Eye (tissue), 1 donor: ENCODE data around the gene PYCR2.
A peak's percentile ranks its signal among the peaks of the same experiment; 100 is the strongest.
"Not testable (repeated sequence)": the region's sequence is repeated elsewhere in the genome, so short reads cannot be mapped to it uniquely, and the experiment has no call there.

Experiments
- DNase-seq: peaks from one replicate; pipeline ENCODE4 v3.0.0-alpha.2; 2015

Gene PYCR2

GRCh38 chr1:225888898-225889601 lies 35.0 kb downstream of the PYCR2 start, which contains the start of gene LEFTY1:
TSS of gene LEFTY1 (minus strand) at chr1:225889146. CDS start at chr1:225889066, 80 bp downstream.
- peak; percentile 67 for DNase-seq

GRCh38 chr1:225888289-225888897 lies 35.7 kb downstream of the PYCR2 start:
- no peak for DNase-seq

DNA sequence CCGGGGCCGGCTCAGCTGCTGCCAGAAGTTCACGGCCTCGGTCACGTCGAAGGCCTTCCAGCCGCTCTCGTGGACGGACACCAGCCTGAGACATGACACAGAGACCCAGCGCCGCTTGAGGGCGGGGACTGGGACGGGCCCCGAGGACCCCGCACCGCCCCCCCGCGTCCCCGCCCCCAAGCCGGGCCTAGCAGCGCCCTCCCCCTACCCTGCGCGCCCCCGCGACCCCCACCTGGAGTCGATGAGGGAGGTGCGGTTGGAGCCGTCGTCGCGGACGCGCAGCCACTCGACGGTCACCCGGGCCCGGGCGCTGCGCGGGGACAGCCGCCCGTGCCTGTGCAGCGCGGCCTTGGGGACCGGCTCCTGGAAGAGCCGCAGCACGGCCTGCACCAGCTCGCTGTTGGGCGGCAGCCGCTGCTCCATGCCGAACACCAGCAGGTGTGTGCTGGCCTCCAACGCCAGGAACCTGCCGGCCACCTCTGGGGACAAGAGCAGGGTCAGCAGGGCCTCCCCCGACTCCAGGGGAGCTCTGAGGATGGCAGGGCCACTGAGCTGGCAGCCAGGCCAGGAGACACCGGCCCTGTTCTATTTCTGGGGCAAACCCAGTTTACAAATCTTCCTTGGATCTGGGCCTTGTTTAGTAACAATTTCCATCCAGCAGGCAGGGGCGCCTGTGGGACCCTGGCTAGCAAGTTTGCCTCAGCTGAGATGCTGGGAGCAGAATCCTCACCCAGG lies 36.3 kb downstream of the PYCR2 start:
- not testable (repeated sequence) for DNase-seq

DNA sequence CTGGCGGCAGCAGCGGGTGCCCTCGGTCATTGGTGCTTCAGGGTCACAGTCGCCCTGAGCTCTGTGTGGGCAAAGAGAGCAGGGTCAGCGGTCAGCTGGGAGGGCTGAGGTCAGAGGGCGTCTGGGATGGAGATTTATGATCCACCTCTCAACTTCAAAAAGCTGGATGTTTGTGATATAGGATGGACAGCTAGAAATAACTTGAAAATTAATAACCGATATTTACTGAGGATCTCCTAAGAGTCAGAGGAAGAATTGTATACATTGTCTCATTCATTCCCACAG lies 37.1 kb downstream of the PYCR2 start:
- no peak for DNase-seq

DNA sequence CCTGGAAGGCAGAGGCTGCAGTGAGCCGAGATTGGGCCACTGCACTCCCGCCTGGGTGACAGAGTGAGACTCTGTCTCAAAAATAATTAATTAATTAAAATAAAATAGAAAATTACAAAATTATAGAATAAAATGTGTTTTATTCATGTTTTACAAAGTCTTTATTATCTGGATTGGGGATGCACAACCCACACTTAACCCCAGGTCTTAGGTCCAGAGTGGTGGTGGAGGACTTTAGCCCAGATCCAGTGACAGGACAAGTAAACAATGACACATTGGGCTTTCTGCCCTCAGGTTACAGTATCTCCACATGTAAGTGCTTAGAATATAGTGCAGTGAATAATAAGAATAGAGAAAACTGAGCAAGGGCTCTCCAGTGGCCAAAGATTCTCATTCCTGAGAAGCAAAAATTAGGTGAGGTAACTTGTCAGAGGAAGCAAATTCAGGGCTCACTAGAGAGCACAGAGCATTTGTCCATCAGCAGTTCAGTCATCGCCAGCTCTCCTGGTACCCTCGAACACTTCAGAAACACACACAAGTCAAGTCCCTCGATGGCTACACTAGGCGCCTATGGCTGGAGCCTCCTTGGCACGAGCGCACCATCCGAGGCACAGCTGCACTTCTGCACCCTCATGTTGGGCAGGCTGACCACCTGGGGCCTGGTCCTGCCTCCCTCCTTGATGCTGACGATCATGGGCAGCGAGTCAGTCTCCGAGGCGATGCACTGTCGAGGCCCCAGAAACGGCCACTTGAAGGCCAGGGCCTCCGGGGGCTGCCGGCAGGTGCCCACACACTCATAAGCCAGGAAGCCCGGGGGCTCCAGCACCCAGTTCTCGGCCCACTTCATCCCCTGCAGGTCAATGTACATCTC lies 37.7 kb downstream of the PYCR2 start:
- DNase-seq, result no peak

- no peak for DNase-seq
These were observed 38.7 kb downstream of the PYCR2 start for GRCh38 chr1:225885336-225885735.

DNA sequence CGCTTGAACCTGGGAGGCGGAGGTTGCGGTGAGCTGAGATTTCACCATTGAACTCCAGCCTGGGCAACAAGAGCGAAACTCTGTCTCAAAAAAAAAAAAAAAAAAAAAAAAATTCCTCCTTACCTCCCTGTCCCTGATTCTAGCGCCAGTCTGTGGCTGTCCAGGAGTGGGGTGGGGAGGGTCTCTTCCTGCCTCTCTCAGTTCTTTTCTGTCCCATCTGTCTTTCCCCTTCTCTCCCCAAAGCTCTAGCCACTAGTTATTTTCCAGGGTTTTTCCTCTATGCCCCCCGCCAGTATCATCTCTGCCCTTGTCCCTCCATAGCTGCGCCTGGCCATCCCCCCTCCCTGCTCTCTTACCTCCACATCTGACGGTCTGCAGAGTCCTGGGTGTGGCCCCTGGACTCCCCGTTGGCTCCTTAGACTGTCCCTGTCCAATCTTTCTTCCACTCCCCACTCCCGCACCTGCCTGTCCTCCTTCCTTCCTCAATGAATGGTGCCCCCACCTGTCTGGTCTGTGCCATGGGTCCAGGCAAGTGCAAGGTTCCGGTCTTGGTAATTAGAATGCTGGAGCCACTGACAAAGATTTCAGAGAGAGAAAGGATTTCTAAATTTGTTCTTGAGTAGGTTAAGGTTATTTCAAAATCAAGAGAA lies 40.3 kb downstream of the PYCR2 start:
- DNase-seq, result no peak

DNA sequence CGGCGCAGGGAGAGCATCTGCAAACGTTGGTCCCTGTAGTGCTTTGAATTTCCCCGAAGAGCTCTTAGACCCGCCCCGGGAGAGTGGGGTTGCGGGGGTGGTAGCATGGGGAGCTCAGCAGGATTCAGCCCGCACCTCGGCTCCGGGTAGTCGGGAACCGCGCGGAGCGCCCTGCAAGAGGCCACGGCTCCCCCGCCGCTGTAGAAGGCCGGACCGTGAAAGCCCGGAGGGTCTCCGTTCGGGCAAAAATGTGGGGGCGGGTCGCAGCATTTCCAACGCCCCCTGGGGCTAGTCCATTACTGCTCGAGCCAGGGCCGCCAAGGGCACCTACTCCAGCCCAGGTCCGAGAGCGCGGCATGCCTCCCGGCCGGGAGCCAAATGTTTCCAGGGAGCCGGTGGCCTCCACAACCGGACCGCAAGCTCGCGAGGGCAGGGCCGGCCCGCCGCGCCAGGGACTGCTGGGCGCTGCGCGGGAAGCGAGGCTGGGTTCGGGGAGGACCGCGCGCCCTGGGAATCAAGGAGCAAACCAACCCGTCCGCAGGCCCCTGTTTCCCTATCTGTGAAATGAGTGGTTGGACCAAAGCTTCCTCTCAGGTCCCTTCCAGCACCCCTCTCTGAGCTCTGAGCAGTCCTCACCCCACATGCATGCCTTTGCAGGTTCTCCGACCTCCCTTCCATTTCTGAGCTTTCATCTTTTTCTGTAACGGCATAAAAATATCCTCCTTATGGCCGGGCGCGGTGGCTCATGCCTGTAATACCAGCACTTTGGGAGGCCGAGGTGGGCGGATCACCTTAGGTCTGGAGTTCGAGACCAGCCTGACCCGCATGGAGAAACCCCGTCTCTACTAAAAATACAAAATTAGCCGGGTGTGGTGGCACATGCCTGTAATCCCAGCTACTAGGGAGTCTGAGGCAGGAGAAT lies 41.1 kb downstream of the PYCR2 start:
- DNase-seq, result peak; percentile 72

DNA sequence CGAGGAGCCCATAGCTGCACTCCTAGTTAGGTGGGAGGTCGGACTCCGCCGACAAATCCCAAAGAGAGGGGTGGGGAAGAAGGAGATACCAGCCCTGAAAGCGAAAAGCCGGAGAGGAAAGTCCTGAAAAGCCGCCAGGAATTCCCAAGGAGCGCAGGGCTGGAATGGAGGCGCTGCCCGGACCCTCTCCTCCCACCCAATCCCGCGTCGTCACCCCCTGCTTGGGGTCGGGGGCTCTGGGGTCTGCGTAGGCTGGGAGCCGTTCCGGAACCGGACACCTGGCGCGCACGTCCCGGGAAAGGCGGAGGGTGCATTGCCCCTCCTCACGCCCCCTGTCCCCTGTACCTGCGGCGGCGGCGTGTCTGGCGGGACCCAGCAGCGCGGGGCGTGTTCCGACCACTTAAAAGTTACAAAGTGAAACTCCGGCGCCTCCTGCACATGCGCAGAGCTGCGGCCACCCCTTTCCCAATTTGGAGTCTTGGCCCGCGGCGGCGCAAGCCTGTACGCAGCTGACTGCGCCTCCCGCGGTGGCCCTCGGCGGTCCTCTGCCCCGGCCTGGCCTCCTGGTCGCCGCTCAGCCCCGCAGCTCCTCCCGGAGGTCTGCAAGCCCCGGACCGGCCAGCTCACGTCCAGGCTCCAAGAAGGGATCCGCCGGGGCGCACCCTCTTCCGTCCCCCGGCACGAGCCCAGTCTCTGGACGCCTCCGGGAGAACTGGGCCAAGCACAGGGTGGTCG lies 41.9 kb downstream of the PYCR2 start, which contains the start of gene TMEM63A:
TMEM63A (minus strand) TSS at position 422 of the 735 bp plus-strand sequence. CDS start 4,800 bp downstream, outside the sequence.
- peak; percentile 89 for DNase-seq

- peak; percentile 32 for DNase-seq
These were observed 42.7 kb downstream of the PYCR2 start for GRCh38 chr1:225881081-225881958.

- DNase-seq, result no peak
These were observed 43.4 kb downstream of the PYCR2 start for GRCh38 chr1:225880636-225881035.

GRCh38 chr1:225880222-225880588 lies 43.8 kb downstream of the PYCR2 start:
- no peak for DNase-seq

DNA sequence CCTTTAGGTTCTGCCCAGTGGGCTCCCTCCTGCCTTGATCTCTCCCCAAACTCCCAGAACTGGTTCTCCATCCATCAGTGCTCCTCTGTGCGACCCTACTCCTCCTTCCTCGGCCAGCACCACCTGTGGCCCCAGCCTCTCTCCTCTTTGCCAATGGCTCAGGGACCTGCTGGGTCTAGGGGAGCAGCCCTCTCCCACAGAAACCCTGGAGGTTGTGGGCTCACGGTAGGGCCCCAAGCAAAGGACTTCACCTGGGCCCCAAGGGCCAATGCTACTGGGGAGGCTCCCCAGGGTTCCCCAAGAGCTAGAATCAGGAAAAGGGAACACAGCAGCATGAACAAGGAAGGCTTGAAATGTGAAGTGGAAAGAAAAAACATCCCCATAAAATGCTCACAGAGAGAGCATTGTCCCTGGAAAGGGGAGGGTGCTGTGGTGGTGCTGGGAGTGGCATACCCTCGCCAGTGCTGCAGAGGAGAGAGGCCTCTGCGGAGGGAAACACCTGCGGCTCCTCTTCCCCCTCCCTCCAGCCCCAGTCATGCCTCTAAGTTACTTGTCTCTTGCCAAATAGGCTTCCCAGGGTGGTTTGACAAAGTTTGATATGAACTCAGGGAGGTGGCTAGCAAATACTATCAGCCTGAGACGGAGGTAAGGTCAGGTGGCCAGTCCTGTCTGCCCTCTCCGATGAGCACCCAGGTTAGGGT lies 44.4 kb downstream of the PYCR2 start:
- no peak for DNase-seq

DNA sequence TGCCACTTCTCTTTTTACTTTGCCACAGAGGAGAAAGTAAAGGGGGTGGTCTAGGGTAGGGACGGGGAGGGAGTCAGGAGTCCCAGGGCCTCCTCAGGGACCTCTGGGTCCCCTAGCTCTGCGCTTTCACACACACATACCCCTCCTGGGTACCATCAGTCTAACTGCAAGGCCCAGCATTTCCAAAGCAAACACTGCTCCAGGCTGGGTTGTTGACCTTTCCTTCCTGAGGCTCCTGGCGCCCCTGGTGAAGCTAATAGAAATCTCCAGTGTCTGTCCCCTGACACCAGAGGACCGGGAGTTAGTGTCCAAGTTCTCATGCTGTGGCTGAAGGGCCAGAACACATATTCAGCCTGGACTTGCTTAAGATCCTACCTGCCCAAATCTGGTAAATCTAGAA lies 45.8 kb downstream of the PYCR2 start:
- DNase-seq, result no peak

DNA sequence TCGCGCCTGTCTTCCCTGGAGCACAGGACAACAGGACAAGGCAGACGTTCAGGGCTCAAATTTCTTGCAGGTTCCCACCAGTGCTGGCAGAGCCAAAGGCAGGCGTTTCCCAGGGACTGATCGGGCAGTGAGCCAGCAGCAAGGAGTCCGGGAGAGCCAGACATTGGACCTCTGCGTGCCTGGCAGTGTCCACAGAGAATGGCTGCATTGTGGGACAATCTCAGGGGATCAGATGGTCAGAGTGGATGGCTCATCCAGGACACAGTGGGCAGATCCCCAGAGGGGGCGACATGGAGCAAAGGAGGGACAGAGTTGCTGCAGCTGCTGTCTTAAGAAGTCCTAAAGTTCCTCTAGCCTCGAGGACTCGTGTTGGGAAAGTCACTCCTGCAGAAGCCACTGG lies 46.5 kb downstream of the PYCR2 start:
- DNase-seq, result peak; percentile 74

GRCh38 chr1:225876900-225877510 lies 47.0 kb downstream of the PYCR2 start:
- DNase-seq, result no peak

DNA sequence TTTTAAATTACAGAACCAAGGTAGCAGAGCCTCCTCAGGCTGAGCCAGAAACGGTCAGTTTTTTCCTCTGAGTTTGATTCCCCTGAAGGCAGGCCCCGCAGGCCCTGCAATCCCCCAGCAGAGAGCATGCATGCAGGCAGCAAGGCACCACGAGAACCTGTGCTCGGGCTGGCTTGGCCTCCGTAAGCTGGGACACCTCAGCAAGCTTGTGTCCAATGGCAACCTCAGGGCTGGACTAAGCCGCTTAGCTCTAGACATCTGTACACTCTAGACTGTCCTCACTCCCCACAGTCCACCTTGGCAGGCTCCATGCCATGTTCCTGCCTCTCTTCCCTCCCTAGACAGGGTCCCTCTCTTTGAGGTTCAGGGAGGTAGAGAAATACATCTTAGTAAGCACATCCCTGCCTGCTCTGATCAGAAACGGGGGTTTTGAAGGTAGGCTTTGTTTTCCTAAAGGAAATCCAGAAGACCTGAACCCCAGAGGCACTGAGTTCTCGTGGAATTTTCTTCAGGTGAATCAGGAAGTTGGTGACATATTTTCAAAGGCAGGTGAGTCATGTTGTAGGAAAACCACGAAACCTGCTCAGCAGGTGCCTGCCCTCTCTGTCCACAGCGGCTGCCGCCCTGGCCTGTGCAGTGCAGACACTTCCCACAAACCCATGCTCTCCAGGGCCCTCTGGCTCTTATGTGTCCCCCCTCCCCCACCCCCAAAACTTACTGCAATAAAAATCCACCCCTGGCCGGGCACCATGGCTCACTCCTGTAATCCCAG lies 48.8 kb downstream of the PYCR2 start:
- DNase-seq, result no peak

DNA sequence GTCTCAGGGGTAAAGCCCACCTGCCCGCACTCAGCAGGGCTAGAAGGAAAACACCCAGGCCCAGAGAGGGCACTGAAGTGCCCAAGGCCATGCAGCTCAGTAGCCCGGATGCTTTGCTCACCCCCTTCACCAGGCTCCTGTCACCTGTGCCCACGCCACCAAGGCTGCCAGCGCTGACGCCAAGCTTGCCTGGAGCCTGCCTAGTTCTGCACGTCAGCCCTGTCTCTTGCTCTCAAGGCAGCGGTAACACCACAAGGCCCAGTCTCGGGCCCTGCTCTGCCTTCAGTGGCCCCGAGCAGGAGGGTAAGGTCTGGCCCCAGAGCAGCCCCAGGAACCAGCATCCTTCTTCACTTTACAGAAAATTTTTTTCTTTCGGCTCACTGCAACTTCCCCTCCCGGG lies 49.6 kb downstream of the PYCR2 start:
- DNase-seq, result no peak
